ENCODE data around the gene ATP6V0A1. TPM values are rescaled to one million over a fixed set of nuclear protein-coding genes. Genes with fewer than 3 reads are reported as not detected.
"Not testable (repeated sequence)": the region's sequence is repeated elsewhere in the genome, so short reads cannot be mapped to it uniquely, and the experiment has no call there.

ATP6V0A1 gene
- total and polyA plus RNA-seq, 2 donors from 2014 or later, result 108 to 110 TPM

- Histone ChIP-seq H3K27ac (ENCODE audit: low read depth in 2 of 2, low read length in 2 of 2) (no peak overlapping the region), H3K36me3 (ENCODE audit: control insufficient read depth in 2 of 3, insufficient read depth in 3 of 3, low read length in 3 of 3) (peaks cover 2 to 41% (median 20%) of the 10 kb centered on the region in 3 donors), H3K9me3 (ENCODE audit: control insufficient read depth in 2 of 3, insufficient read depth in 1 of 3, low read length in 3 of 3) (no peaks in the 10 kb centered on the region), H3K27me3 (ENCODE audit: control insufficient read depth, insufficient read depth, low read length) (no peaks in the 10 kb centered on the region), H3K4me3 (ENCODE audit: low read length in 3 of 3) (no peak overlapping the region), H3K4me1 (ENCODE audit: control insufficient read depth in 2 of 3, insufficient read depth in 2 of 3, low read depth in 1 of 3, low read length in 3 of 3) (no peaks in the 10 kb centered on the region), H3K9ac (ENCODE audit: low read length in 3 of 3) (no peak overlapping the region)
- no peak for DNase-seq
- intact Hi-C loops (cut with DNase I), result no loop called here
- FAIRE-seq, result no peak
- TF ChIP-seq CTCF (IDR thresholded peaks at IDR 0.05; ENCODE audit: borderline replicate concordance, extremely low read depth, insufficient read depth), result no peak
Observed at GRCh38 chr17:42475835-42476234, 17.2 kb downstream of the ATP6V0A1 start.

GRCh38 chr17:42476411-42476810 lies 17.7 kb downstream of the ATP6V0A1 start:
- Histone ChIP-seq H3K4me3 (ENCODE audit: low read length in 3 of 3) (no peak overlapping the region), H3K36me3 (ENCODE audit: control insufficient read depth in 2 of 3, insufficient read depth in 3 of 3, low read length in 3 of 3) (peaks cover 2 to 47% (median 21%) of the 10 kb centered on the region in 3 donors), H3K9ac (ENCODE audit: low read length in 3 of 3) (no peak overlapping the region), H3K4me1 (ENCODE audit: control insufficient read depth in 2 of 3, insufficient read depth in 2 of 3, low read depth in 1 of 3, low read length in 3 of 3) (no peaks in the 10 kb centered on the region), H3K27me3 (ENCODE audit: control insufficient read depth, insufficient read depth, low read length) (no peaks in the 10 kb centered on the region), H3K27ac (ENCODE audit: low read depth in 2 of 2, low read length in 2 of 2) (no peak overlapping the region), H3K9me3 (ENCODE audit: control insufficient read depth in 2 of 3, insufficient read depth in 1 of 3, low read length in 3 of 3) (no peaks in the 10 kb centered on the region)
- no peak for TF ChIP-seq CTCF (IDR thresholded peaks at IDR 0.05; ENCODE audit: borderline replicate concordance, extremely low read depth, insufficient read depth)
- intact Hi-C loops (cut with DNase I), result no loop called here
- DNase-seq (no peak), FAIRE-seq (no peak)

GRCh38 chr17:42477173-42477572 lies 18.5 kb downstream of the ATP6V0A1 start:
- Histone ChIP-seq H3K9ac (ENCODE audit: low read length in 3 of 3) (no peak overlapping the region), H3K27ac (ENCODE audit: low read depth in 2 of 2, low read length in 2 of 2) (no peak overlapping the region), H3K27me3 (ENCODE audit: control insufficient read depth, insufficient read depth, low read length) (no peaks in the 10 kb centered on the region), H3K36me3 (ENCODE audit: control insufficient read depth in 2 of 3, insufficient read depth in 3 of 3, low read length in 3 of 3) (peaks cover 2 to 53% (median 22%) of the 10 kb centered on the region in 3 donors), H3K4me1 (ENCODE audit: control insufficient read depth in 2 of 3, insufficient read depth in 2 of 3, low read depth in 1 of 3, low read length in 3 of 3) (no peaks in the 10 kb centered on the region), H3K4me3 (ENCODE audit: low read length in 3 of 3) (no peak overlapping the region), H3K9me3 (ENCODE audit: control insufficient read depth in 2 of 3, insufficient read depth in 1 of 3, low read length in 3 of 3) (no peaks in the 10 kb centered on the region)
- intact Hi-C loops (cut with DNase I), result no loop called here
- DNase-seq, result no peak
- no peak for TF ChIP-seq CTCF (IDR thresholded peaks at IDR 0.05; ENCODE audit: borderline replicate concordance, extremely low read depth, insufficient read depth)
- FAIRE-seq, result no peak

- H3K4me3 ChIP-seq (ENCODE audit: low read length in 3 of 3); FAIRE-seq; H3K9me3 ChIP-seq (ENCODE audit: control insufficient read depth in 2 of 3, insufficient read depth in 1 of 3, low read length in 3 of 3); H3K27me3 ChIP-seq (ENCODE audit: control insufficient read depth, insufficient read depth, low read length); DNase-seq; H3K27ac ChIP-seq (ENCODE audit: low read depth in 2 of 2, low read length in 2 of 2); H3K4me1 ChIP-seq (ENCODE audit: control insufficient read depth in 2 of 3, insufficient read depth in 2 of 3, low read depth in 1 of 3, low read length in 3 of 3); H3K9ac ChIP-seq (ENCODE audit: low read length in 3 of 3); intact Hi-C loops (cut with DNase I): not testable (repeated sequence)
- peaks cover 2 to 57% (median 25%) of the 10 kb centered on the region in 3 donors for H3K36me3 ChIP-seq (ENCODE audit: control insufficient read depth in 2 of 3, insufficient read depth in 3 of 3, low read length in 3 of 3)
Observed at GRCh38 chr17:42477824-42478223, 19.1 kb downstream of the ATP6V0A1 start.

Measured in kidney (tissue), 14 donors.